HCT116 (cell line): ENCODE results near the gene KIF18B. TPM values are rescaled to one million over a fixed set of nuclear protein-coding genes. Genes with fewer than 3 reads are reported as not detected.

ENCODE experiments used
- ATAC-seq: fragments of 200-7000 bp; cut with Tn5 transposase; 2 replicates; pipeline ENCODE4 v1.9.1; 2020; ENCODE audit warnings: mild to moderate bottlenecking, moderate library complexity
- BruUV-seq: library from RNA; stranded (reverse); fragments of 400-500 nt; replicated peaks from 2 replicates; lab custom pipeline; 2021; lab: Mats Ljungman, UMichigan
- CTCF ChIA-PET: fragments of 300-600 bp; sonication (Branson Sonifier 250); formaldehyde crosslinking; loops from one replicate; lab custom pipeline; 2021; ENCODE audit warnings: antibody characterized with exemption; lab: Charles Lee
- POLR2A ChIA-PET: fragments of 300-600, 350-600 bp; sonication (Branson Sonifier 250); formaldehyde crosslinking; loops from one replicate; lab custom pipeline; 2021; ENCODE audit warnings: antibody characterized with exemption; lab: Charles Lee
- RAD21 ChIA-PET, 2 experiments: fragments of 300-600 bp; sonication (Branson Sonifier 250); formaldehyde crosslinking; loops; one replicate each; lab custom pipeline; 2023; ENCODE audit warnings: low total read pairs in 2 of 2; ENCODE audit not compliant: uncharacterized antibody in 2 of 2, unreplicated experiment in 2 of 2, low non-redundant PET in 1 of 2; lab: Charles Lee
- DNase-seq: peaks from one replicate; pipeline ENCODE4 v3.0.0-alpha.2; 2010; ENCODE audit warnings: low read depth, low spot score
- H2AFZ ChIP-seq: fragments of 200-600 bp; shearing (Covaris generic), sonication (generic); 2 replicates; pipeline ENCODE4 v1.6.1; 2017; ENCODE audit warnings: low read depth, mixed run types, mixed read lengths, antibody characterized with exemption, low read length; ENCODE audit not compliant: poor library complexity, severe bottlenecking
- H3K27ac ChIP-seq: 2 replicates; pipeline ENCODE4 v1.5.1; 2012; ENCODE audit warnings: low read depth, low read length
- H3K27me3 ChIP-seq: fragments of 200-600 bp; sonication (generic); 2 replicates; pipeline ENCODE4 v1.6.1; 2016; ENCODE audit warnings: mixed run types, low read length, mixed read lengths; ENCODE audit not compliant: insufficient read depth
- H3K36me3 ChIP-seq, 2 experiments: fragments of 200-500 bp in 1 of 2; fragments of 200-600 bp in 1 of 2; sonication (Bioruptor generic) in 1 of 2; sonication (generic) in 1 of 2; 2 replicates each; pipeline versions ENCODE4 v1.5.1 to v1.6.1; 2014 to 2016; ENCODE audit warnings: low read length in 2 of 2, inconsistent platforms in 1 of 2, mixed read lengths in 1 of 2, mixed run types in 1 of 2; ENCODE audit not compliant: insufficient read depth in 2 of 2, control insufficient read depth in 1 of 2
- H3K4me1 ChIP-seq, 2 experiments: fragments of 200-600 bp in 1 of 2; sonication (generic) in 1 of 2; 2 replicates each; pipeline versions ENCODE4 v1.5.1 to v1.6.1; 2012 to 2017; ENCODE audit warnings: low read length in 2 of 2, inconsistent platforms in 1 of 2, mild to moderate bottlenecking in 1 of 2, mixed read lengths in 1 of 2, mixed run types in 1 of 2, moderate library complexity in 1 of 2; ENCODE audit not compliant: insufficient read depth in 2 of 2, control insufficient read depth in 1 of 2
- H3K4me2 ChIP-seq: fragments of 200-600 bp; sonication (generic); 2 replicates; pipeline ENCODE4 v1.6.1; 2017; ENCODE audit warnings: mixed run types, low read length, mixed read lengths
- H3K4me3 ChIP-seq, 2 experiments: fragments of 200-600 bp in 1 of 2; sonication (generic) in 1 of 2; replicated peaks in 1 of 2; 2 replicates each; pipeline ENCODE4 v1.5.1; 2011 to 2016; ENCODE audit warnings: low read length in 2 of 2, control low read depth in 1 of 2, low read depth in 1 of 2, mild to moderate bottlenecking in 1 of 2, mixed read lengths in 1 of 2, mixed run types in 1 of 2
- H3K79me2 ChIP-seq: fragments of 200-600 bp; sonication (generic); 2 replicates; pipeline ENCODE4 v1.6.1; 2017; ENCODE audit warnings: mild to moderate bottlenecking, mixed run types, low read length, moderate library complexity, mixed read lengths; ENCODE audit not compliant: insufficient read depth
- H3K9ac ChIP-seq: fragments of 200-600 bp; sonication (generic); 2 replicates; pipeline ENCODE4 v1.6.1; 2016; ENCODE audit warnings: low read length, mixed read lengths
- H3K9me2 ChIP-seq: fragments of 200-600 bp; sonication (generic), shearing (Covaris generic); 2 replicates; pipeline ENCODE4 v1.6.1; 2017; ENCODE audit warnings: mixed run types, mild to moderate bottlenecking, moderate library complexity; ENCODE audit not compliant: insufficient read depth
- H3K9me3 ChIP-seq, 2 experiments: fragments of 200-500 bp in 1 of 2; fragments of 200-600 bp in 1 of 2; sonication (Bioruptor generic) in 1 of 2; sonication (generic) in 1 of 2; 2 replicates each; pipeline ENCODE4 v1.6.1; 2014 to 2017; ENCODE audit warnings: low read length in 2 of 2, mixed read lengths in 2 of 2, inconsistent platforms in 1 of 2, low read depth in 1 of 2, mild to moderate bottlenecking in 1 of 2, mixed run types in 1 of 2, moderate library complexity in 1 of 2; ENCODE audit not compliant: control insufficient read depth in 1 of 2, insufficient read depth in 1 of 2
- H4K20me1 ChIP-seq: fragments of 200-600 bp; sonication (generic), shearing (Covaris generic); 2 replicates; pipeline ENCODE4 v1.6.1; 2017; ENCODE audit warnings: mixed run types, mild to moderate bottlenecking, moderate library complexity; ENCODE audit not compliant: insufficient read depth
- CBX3 ChIP-seq: IDR thresholded peaks from 2 replicates; pipeline ENCODE4 v1.6.1; 2012; ENCODE audit warnings: low read depth
- CEBPB ChIP-seq: IDR thresholded peaks from 2 replicates; pipeline ENCODE4 v1.6.1; 2012; ENCODE audit warnings: low read depth
- EGR1 ChIP-seq: IDR thresholded peaks from 2 replicates; pipeline ENCODE4 v1.6.1; 2012; ENCODE audit warnings: low read depth
- ELF1 ChIP-seq: IDR thresholded peaks from 2 replicates; pipeline ENCODE4 v1.6.1; 2012; ENCODE audit warnings: low read depth, borderline replicate concordance
- EZH2 ChIP-seq: fragments of 200-600 bp; sonication (generic); IDR thresholded peaks from 2 replicates; pipeline ENCODE4 v1.6.1; 2017; ENCODE audit warnings: antibody characterized with exemption, mixed run types
- JUND ChIP-seq: IDR thresholded peaks from 2 replicates; pipeline ENCODE4 v1.6.1; 2012
- POLR2A ChIP-seq: IDR thresholded peaks from 2 replicates; pipeline ENCODE4 v1.7.0; 2011; ENCODE audit warnings: borderline replicate concordance; ENCODE audit not compliant: insufficient read depth, insufficient read length; ENCODE audit errors: extremely low read depth
- POLR2AphosphoS5 ChIP-seq: IDR thresholded peaks from 2 replicates; pipeline ENCODE4 v1.6.1; 2011; ENCODE audit warnings: mild to moderate bottlenecking, low read depth, low read length, moderate library complexity
- SRF ChIP-seq: IDR thresholded peaks from 2 replicates; pipeline ENCODE4 v1.6.1; 2012; ENCODE audit warnings: low read depth
- intact Hi-C: fragments of 100-400 bp; cut with micrococcal nuclease; formaldehyde crosslinking; loops from 2 replicates; pipeline ENCODE4 v1.10.0; 2022
- total RNA-seq: library from RNA; stranded (reverse); gene quantifications from one replicate; pipeline ENCODE4 v1.2.1, GENCODE V29; 2021; ENCODE audit not compliant: unreplicated experiment
- TF ChIP-seq, protein P1 (sequence below): IDR thresholded peaks from 2 replicates; pipeline ENCODE4 v1.6.1; 2012
- TF ChIP-seq, protein P2 (sequence below): IDR thresholded peaks from 2 replicates; pipeline ENCODE4 v1.6.1; 2012; ENCODE audit warnings: low read depth
- TF ChIP-seq, protein P3 (sequence below): IDR thresholded peaks from 2 replicates; pipeline ENCODE4 v1.6.1; 2011; ENCODE audit warnings: mild to moderate bottlenecking, low read length, moderate library complexity; ENCODE audit not compliant: insufficient replicate concordance; ENCODE audit errors: extremely low read depth

KIF18B gene
- total RNA-seq, 1 experiment from 2014 or later, result 76.4 TPM

DNA sequence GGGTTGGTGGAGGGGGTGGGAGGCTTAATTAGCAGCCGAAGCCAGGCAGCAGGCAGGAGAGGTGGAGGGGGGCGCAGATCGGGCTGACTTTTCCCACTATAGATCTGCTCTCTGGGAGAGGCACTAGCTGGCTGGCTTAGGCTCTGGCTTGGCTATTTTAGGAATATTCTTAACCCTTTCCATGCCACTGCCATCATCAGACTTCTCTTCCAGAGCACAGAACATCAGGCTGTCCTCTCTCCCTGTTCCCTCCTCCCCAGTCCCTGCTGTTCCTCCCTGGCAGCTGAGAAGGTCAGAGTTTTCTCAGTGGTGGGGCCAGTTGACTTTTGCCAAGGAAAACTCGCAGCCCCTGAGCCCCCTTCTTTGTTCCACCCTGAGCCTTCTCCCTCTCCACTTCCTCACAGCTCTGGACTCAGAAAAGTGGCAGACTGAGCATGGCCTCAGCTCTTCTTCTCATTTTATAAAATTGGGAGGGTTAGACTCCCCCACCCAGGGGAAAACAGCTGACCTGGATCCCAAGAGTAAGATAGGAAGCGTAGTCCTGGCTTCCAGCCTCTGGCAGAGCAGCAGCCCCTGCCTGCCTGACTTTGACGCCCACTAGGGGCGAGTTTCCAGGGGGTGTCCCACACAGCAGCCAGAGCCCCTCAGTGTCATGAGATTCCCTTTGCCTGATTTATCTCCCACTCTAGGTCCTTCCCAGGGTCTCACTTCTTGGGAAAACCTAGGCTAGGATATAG lies 30.4 kb upstream of the KIF18B start:
- POLR2A ChIA-PET, result no interaction called here
- RAD21 ChIA-PET, result no interaction called here
- H3K9me2 ChIP-seq, result no peaks in the 10 kb centered on the region
- no peak for DNase-seq
- H4K20me1 ChIP-seq, result no peaks in the 10 kb centered on the region
- H3K9me3 ChIP-seq, result no peaks in the 10 kb centered on the region
- no peaks in the 10 kb centered on the region for H3K36me3 ChIP-seq
- CTCF ChIA-PET, result interaction anchor here (1.1 kb wide), 1 partner anchor 58 kb away, joined by 3 read pairs; no protein-coding TSS in a partner anchor
- intact Hi-C loops, result no loop called here
- no peak for ATAC-seq
- no peaks in the 10 kb centered on the region for H3K79me2 ChIP-seq
- no TSS peak for BruUV-seq
- no peak overlapping the region for H2AFZ ChIP-seq
- no peak overlapping the region for H3K9ac ChIP-seq
- H3K4me2 ChIP-seq, result no peak overlapping the region
- TF ChIP-seq ELF1 (no peak), SRF (no peak), CBX3 (no peak), EZH2 (no peak), CEBPB (no peak), EGR1 (no peak), POLR2AphosphoS5 (no peak), JUND (no peak), POLR2A (no peak)
- TF ChIP-seq, protein P1, sequence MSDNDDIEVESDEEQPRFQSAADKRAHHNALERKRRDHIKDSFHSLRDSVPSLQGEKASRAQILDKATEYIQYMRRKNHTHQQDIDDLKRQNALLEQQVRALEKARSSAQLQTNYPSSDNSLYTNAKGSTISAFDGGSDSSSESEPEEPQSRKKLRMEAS, result no peak
- TF ChIP-seq, protein P2, sequence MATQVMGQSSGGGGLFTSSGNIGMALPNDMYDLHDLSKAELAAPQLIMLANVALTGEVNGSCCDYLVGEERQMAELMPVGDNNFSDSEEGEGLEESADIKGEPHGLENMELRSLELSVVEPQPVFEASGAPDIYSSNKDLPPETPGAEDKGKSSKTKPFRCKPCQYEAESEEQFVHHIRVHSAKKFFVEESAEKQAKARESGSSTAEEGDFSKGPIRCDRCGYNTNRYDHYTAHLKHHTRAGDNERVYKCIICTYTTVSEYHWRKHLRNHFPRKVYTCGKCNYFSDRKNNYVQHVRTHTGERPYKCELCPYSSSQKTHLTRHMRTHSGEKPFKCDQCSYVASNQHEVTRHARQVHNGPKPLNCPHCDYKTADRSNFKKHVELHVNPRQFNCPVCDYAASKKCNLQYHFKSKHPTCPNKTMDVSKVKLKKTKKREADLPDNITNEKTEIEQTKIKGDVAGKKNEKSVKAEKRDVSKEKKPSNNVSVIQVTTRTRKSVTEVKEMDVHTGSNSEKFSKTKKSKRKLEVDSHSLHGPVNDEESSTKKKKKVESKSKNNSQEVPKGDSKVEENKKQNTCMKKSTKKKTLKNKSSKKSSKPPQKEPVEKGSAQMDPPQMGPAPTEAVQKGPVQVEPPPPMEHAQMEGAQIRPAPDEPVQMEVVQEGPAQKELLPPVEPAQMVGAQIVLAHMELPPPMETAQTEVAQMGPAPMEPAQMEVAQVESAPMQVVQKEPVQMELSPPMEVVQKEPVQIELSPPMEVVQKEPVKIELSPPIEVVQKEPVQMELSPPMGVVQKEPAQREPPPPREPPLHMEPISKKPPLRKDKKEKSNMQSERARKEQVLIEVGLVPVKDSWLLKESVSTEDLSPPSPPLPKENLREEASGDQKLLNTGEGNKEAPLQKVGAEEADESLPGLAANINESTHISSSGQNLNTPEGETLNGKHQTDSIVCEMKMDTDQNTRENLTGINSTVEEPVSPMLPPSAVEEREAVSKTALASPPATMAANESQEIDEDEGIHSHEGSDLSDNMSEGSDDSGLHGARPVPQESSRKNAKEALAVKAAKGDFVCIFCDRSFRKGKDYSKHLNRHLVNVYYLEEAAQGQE, result no peak
- TF ChIP-seq, protein P3, sequence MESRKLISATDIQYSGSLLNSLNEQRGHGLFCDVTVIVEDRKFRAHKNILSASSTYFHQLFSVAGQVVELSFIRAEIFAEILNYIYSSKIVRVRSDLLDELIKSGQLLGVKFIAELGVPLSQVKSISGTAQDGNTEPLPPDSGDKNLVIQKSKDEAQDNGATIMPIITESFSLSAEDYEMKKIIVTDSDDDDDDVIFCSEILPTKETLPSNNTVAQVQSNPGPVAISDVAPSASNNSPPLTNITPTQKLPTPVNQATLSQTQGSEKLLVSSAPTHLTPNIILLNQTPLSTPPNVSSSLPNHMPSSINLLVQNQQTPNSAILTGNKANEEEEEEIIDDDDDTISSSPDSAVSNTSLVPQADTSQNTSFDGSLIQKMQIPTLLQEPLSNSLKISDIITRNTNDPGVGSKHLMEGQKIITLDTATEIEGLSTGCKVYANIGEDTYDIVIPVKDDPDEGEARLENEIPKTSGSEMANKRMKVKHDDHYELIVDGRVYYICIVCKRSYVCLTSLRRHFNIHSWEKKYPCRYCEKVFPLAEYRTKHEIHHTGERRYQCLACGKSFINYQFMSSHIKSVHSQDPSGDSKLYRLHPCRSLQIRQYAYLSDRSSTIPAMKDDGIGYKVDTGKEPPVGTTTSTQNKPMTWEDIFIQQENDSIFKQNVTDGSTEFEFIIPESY, result no peak
- no peaks in the 10 kb centered on the region for H3K27me3 ChIP-seq
- peaks cover 0 to 3% of the 10 kb centered on the region in 2 experiments; a peak in 2 of 4 replicates for H3K4me1 ChIP-seq
- H3K27ac ChIP-seq, result no peak overlapping the region
- no peak overlapping the region for H3K4me3 ChIP-seq
